SK-N-SH (cell line): ENCODE data around the gene HSPD1. TPM values are rescaled to one million over a fixed set of nuclear protein-coding genes. Genes with fewer than 3 reads are reported as not detected.

Experiments used
- CTCF ChIA-PET: fragments of 300-600, 350-600 bp; formaldehyde crosslinking; extraction: SDS; loops from one replicate; lab custom pipeline; 2021; lab: Yijun Ruan, JAX
- POLR2A ChIA-PET: fragments of 350-600 bp; sonication (Branson Sonifier 250); formaldehyde crosslinking; extraction: SDS; loops from one replicate; lab custom pipeline; 2020; ENCODE audit warnings: antibody characterized with exemption, inconsistent platforms; lab: Yijun Ruan, JAX
- DNase-seq: peaks from one replicate; pipeline ENCODE4 v3.0.0; 2012
- H2AFZ ChIP-seq: fragments of 200-600 bp; sonication (generic); 2 replicates; pipeline ENCODE4 v1.8.1; 2016; ENCODE audit warnings: antibody characterized with exemption, mild to moderate bottlenecking, low read depth
- H3F3A ChIP-seq: fragments of 200-600 bp; sonication (generic); replicated peaks from 2 replicates; pipeline ENCODE3; 2016; ENCODE audit warnings: antibody characterized with exemption, mild to moderate bottlenecking; ENCODE audit not compliant: insufficient read depth
- H3K27ac ChIP-seq, 2 experiments: fragments of 200-500 bp in 1 of 2; fragments of 200-600 bp in 1 of 2; sonication (Bioruptor generic) in 1 of 2; sonication (generic), shearing (Covaris generic) in 1 of 2; 2 replicates each; pipeline versions ENCODE4 v1.5.1 to v1.6.1; 2014 to 2016; ENCODE audit warnings: low read depth in 2 of 2, inconsistent platforms in 1 of 2, low read length in 1 of 2, mild to moderate bottlenecking in 1 of 2, mixed read lengths in 1 of 2
- H3K27me3 ChIP-seq: fragments of 200-600 bp; sonication (generic), shearing (Covaris generic); 2 replicates; pipeline ENCODE4 v1.6.1; 2016; ENCODE audit warnings: mixed run types; ENCODE audit not compliant: insufficient read depth
- H3K36me3 ChIP-seq, 2 experiments: fragments of 200-500 bp in 1 of 2; fragments of 200-600 bp in 1 of 2; sonication (Bioruptor generic) in 1 of 2; sonication (generic) in 1 of 2; replicated peaks in 1 of 2; 2 replicates each; pipeline versions ENCODE3 to v1.5.1; 2014 to 2016; ENCODE audit warnings: low read length in 1 of 2, mild to moderate bottlenecking in 1 of 2; ENCODE audit not compliant: insufficient read depth in 2 of 2, control insufficient read depth in 1 of 2
- H3K4me1 ChIP-seq, 2 experiments: fragments of 200-500 bp in 1 of 2; fragments of 200-600 bp in 1 of 2; sonication (Bioruptor generic) in 1 of 2; sonication (generic), shearing (Covaris generic) in 1 of 2; 2 replicates each; pipeline versions ENCODE4 v1.5.1 to v1.6.1; 2014 to 2016; ENCODE audit warnings: low read depth in 1 of 2, low read length in 1 of 2, mixed run types in 1 of 2; ENCODE audit not compliant: insufficient read depth in 2 of 2, control insufficient read depth in 1 of 2
- H3K4me2 ChIP-seq: fragments of 200-600 bp; sonication (generic), shearing (Covaris generic); 2 replicates; pipeline ENCODE4 v1.6.1; 2017; ENCODE audit warnings: mixed run types
- H3K4me3 ChIP-seq, 2 experiments: fragments of 200-500 bp in 1 of 2; fragments of 200-600 bp in 1 of 2; sonication (Bioruptor generic) in 1 of 2; sonication (generic), shearing (Covaris generic) in 1 of 2; 2 replicates each; pipeline versions ENCODE4 v1.5.1 to v1.8.1; 2014 to 2016; ENCODE audit warnings: low read depth in 2 of 2, inconsistent platforms in 1 of 2, low read length in 1 of 2, mild to moderate bottlenecking in 1 of 2, mixed read lengths in 1 of 2, moderate library complexity in 1 of 2
- H3K79me2 ChIP-seq: fragments of 200-600 bp; sonication (generic); 2 replicates; pipeline ENCODE4 v1.8.1; 2017; ENCODE audit warnings: mild to moderate bottlenecking; ENCODE audit not compliant: insufficient read depth
- H3K9ac ChIP-seq: fragments of 200-600 bp; sonication (generic); 2 replicates; pipeline ENCODE4 v1.6.1; 2017; ENCODE audit warnings: mixed run types
- H3K9me2 ChIP-seq: fragments of 200-600 bp; sonication (generic); 2 replicates; pipeline ENCODE4 v1.6.1; 2017; ENCODE audit warnings: mixed run types
- H3K9me3 ChIP-seq: fragments of 200-600 bp; sonication (generic); 2 replicates; pipeline ENCODE4 v1.6.1; 2017; ENCODE audit warnings: mixed run types, mild to moderate bottlenecking, moderate library complexity
- H4K20me1 ChIP-seq: fragments of 200-600 bp; sonication (generic); 2 replicates; pipeline ENCODE4 v1.6.1; 2017; ENCODE audit warnings: mild to moderate bottlenecking, mixed run types; ENCODE audit not compliant: insufficient read depth
- CHD2 ChIP-seq: fragments of 150-350 bp; IDR thresholded peaks from 2 replicates; pipeline ENCODE4 v1.6.1; 2018; ENCODE audit warnings: low read length; ENCODE audit not compliant: partially characterized antibody
- EP300 ChIP-seq, 2 experiments: IDR thresholded peaks; 2 replicates each; pipeline versions ENCODE4 v1.4.0 to v1.6.1; 2012; ENCODE audit warnings: borderline replicate concordance in 1 of 2, low read depth in 1 of 2, low read length in 1 of 2
- EZH2phosphoT487 ChIP-seq: fragments of 200-600 bp; sonication (generic); IDR thresholded peaks from 2 replicates; pipeline ENCODE4 v1.6.1; 2017; ENCODE audit warnings: low read depth, mixed run types, mild to moderate bottlenecking, antibody characterized with exemption, moderate library complexity, borderline replicate concordance
- FOXJ3 ChIP-seq: sonication (generic); formaldehyde crosslinking; IDR thresholded peaks from 2 replicates; pipeline ENCODE4 v1.5.1; 2020; ENCODE audit warnings: mild to moderate bottlenecking, missing genetic modification reagents
- FOXM1 ChIP-seq: IDR thresholded peaks from 2 replicates; pipeline ENCODE4 v1.4.0; 2012; ENCODE audit warnings: low read depth, mild to moderate bottlenecking
- GABPA ChIP-seq: IDR thresholded peaks from 2 replicates; pipeline ENCODE4 v1.4.0; 2012; ENCODE audit warnings: low read depth, mild to moderate bottlenecking
- MEF2A ChIP-seq: IDR thresholded peaks from 2 replicates; pipeline ENCODE4 v1.4.0; 2012; ENCODE audit warnings: low read depth, borderline replicate concordance
- MXI1 ChIP-seq: IDR thresholded peaks from 2 replicates; pipeline ENCODE4 v1.6.1; 2012; ENCODE audit warnings: mild to moderate bottlenecking, low read depth, low read length, improper control_type of control experiment
- NFIC ChIP-seq: IDR thresholded peaks from 2 replicates; pipeline ENCODE4 v1.4.0; 2012; ENCODE audit warnings: borderline replicate concordance
- POLR2AphosphoS5 ChIP-seq: IDR thresholded peaks from 2 replicates; pipeline ENCODE4 v1.6.1; 2012; ENCODE audit warnings: low read depth, low read length
- RFX5 ChIP-seq: IDR thresholded peaks from 2 replicates; pipeline ENCODE4 v1.6.1; 2012; ENCODE audit warnings: mild to moderate bottlenecking, improper control_type of control experiment, low read length
- RXRA ChIP-seq: IDR thresholded peaks from 2 replicates; pipeline ENCODE4 v1.4.0; 2012; ENCODE audit warnings: low read depth, mild to moderate bottlenecking, borderline replicate concordance
- TAF1 ChIP-seq: IDR thresholded peaks from 2 replicates; pipeline ENCODE4 v1.6.1; 2012; ENCODE audit warnings: low read depth, mild to moderate bottlenecking, low read length, moderate library complexity, borderline replicate concordance
- TCF12 ChIP-seq: IDR thresholded peaks from 2 replicates; pipeline ENCODE4 v1.4.0; 2012
- TEAD4 ChIP-seq: IDR thresholded peaks from 2 replicates; pipeline ENCODE4 v1.4.0; 2012; ENCODE audit warnings: mild to moderate bottlenecking, borderline replicate concordance; ENCODE audit not compliant: insufficient read depth
- USF1 ChIP-seq: IDR thresholded peaks from 2 replicates; pipeline ENCODE4 v1.4.0; 2012; ENCODE audit warnings: low read depth, borderline replicate concordance
- YY1 ChIP-seq: IDR thresholded peaks from 2 replicates; pipeline ENCODE4 v1.4.0; 2012; ENCODE audit warnings: low read depth, mild to moderate bottlenecking
- ZBTB33 ChIP-seq: IDR thresholded peaks from 2 replicates; pipeline ENCODE4 v1.4.0; 2012; ENCODE audit warnings: low read depth, borderline replicate concordance
- WGBS: methylation state at CpG from one replicate; pipeline ENCODE4 v1.1.6; 2017; ENCODE audit warnings: low lambda C conversion rate; 5-methylcytosine and 5-hydroxymethylcytosine counted together
- polyA plus RNA-seq, 3 experiments: library from polyadenylated mRNA; depleted of rRNA; stranded (reverse); fragments of >200 nt; gene quantifications; 2 replicates each; pipeline ENCODE4 v1.2.3, GENCODE V29; 2012
- TF ChIP-seq, protein P1 (sequence below): IDR thresholded peaks from 2 replicates; pipeline ENCODE4; 2012

HSPD1 gene
- polyA plus RNA-seq, 1 of the 3 experiments (the other 2 are of a cell fraction) = 212 TPM

- TF ChIP-seq TAF1 (no peak), EP300 (IDR thresholded peaks at IDR 0.05; ENCODE audit: borderline replicate concordance in 1 of 2, low read depth in 1 of 2, low read length in 1 of 2) (no peak), NFIC (peak; percentile 34)
- Histone ChIP-seq H3K9me2 (no peaks in the 10 kb centered on the region), H3K79me2 (peaks cover 93% of the 10 kb centered on the region), H3K4me3 (peak overlapping the region; percentile 71 to 92), H3K27ac (peak overlapping the region; percentile 88 to 98; a peak in 3 of 4 replicates), H3K9me3 (no peaks in the 10 kb centered on the region), H3K36me3 (peaks cover 57 to 64% of the 10 kb centered on the region in 2 experiments), H3F3A (peaks cover 13% of the 10 kb centered on the region), H3K4me1 (peaks cover 26 to 29% of the 10 kb centered on the region in 2 experiments), H3K9ac (peak overlapping the region; percentile 73), H3K4me2 (peak overlapping the region; percentile 90), H3K27me3 (no peaks in the 10 kb centered on the region), H4K20me1 (peaks cover 35% of the 10 kb centered on the region), H2AFZ (no peak overlapping the region)
- 2% methylated on average over 13 of the region's 14 CpGs for WGBS
- CTCF ChIA-PET = interaction anchor here (0.8 to 1.1 kb wide), 2 partner anchors 25 to 307 kb away, joined by 3 to 4 read pairs; no protein-coding TSS in a partner anchor
- DNase-seq = no peak
- POLR2A ChIA-PET = interaction anchor here (2.2 to 3.4 kb wide), 2 partner anchors 17 to 64 kb away, joined by 14 to 46 read pairs; partner anchors contain the start of genes MOB4 and SF3B1
Measured at GRCh38 chr2:197498235-197498936, 1.3 kb downstream of the HSPD1 start.

DNA sequence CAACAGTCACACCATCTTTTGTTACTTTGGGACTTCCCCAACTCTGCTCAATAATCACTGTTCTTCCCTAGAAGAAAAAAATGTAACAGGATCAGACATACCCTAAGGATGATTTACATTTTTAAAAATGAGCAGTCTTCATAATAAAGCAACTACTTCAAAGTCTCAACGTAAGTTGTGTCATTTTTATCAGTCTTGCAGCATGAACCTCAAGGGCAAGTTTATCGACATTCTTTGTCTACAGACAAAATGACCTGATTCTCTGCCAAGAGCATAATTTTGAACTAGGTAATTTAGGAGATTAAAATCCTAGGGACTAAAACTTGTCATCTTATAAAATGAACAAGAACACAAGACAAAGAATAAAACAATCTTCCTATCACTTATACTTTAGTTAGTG lies 2.3 kb downstream of the HSPD1 start:
- no peak for DNase-seq
- H3K27ac ChIP-seq = no peak overlapping the region; a peak in 1 of 4 replicates
- 5% methylated on average over 2 of the region's 2 CpGs for WGBS
- H3K27me3 ChIP-seq = no peaks in the 10 kb centered on the region
- peaks cover 16% of the 10 kb centered on the region for H3F3A ChIP-seq
- peaks cover 57 to 64% of the 10 kb centered on the region in 2 experiments for H3K36me3 ChIP-seq
- H3K9me2 ChIP-seq = no peaks in the 10 kb centered on the region
- H3K4me3 ChIP-seq = peak overlapping the region; percentile 71 to 92; a peak in 2 of 4 replicates
- peaks cover 35% of the 10 kb centered on the region for H4K20me1 ChIP-seq
- peak overlapping the region; percentile 73; the same call in 1 of the 2 replicates for H3K9ac ChIP-seq
- ChIA-PET CTCF (no interaction called here), POLR2A (no interaction called here)
- TF ChIP-seq POLR2AphosphoS5 (no peak), MXI1 (no peak), GABPA (no peak), NFIC (no peak), YY1 (no peak), RFX5 (no peak), EZH2phosphoT487 (no peak), CHD2 (no peak), USF1 (no peak), RXRA (no peak), EP300 (IDR thresholded peaks at IDR 0.05; ENCODE audit: borderline replicate concordance in 1 of 2, low read depth in 1 of 2, low read length in 1 of 2) (no peak), MEF2A (no peak), TEAD4 (no peak), TCF12 (no peak), TAF1 (no peak), FOXM1 (no peak), ZBTB33 (no peak), FOXJ3 (CRISPR knock-in tag) (no peak)
- TF ChIP-seq, protein P1, sequence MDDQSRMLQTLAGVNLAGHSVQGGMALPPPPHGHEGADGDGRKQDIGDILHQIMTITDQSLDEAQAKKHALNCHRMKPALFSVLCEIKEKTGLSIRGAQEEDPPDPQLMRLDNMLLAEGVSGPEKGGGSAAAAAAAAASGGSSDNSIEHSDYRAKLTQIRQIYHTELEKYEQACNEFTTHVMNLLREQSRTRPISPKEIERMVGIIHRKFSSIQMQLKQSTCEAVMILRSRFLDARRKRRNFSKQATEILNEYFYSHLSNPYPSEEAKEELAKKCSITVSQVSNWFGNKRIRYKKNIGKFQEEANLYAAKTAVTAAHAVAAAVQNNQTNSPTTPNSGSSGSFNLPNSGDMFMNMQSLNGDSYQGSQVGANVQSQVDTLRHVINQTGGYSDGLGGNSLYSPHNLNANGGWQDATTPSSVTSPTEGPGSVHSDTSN = no peak
- peaks cover 21 to 28% of the 10 kb centered on the region in 2 experiments for H3K4me1 ChIP-seq
- H3K4me2 ChIP-seq = peak overlapping the region; percentile 90
- no peaks in the 10 kb centered on the region for H3K9me3 ChIP-seq
- H3K79me2 ChIP-seq = peaks cover 92% of the 10 kb centered on the region
- H2AFZ ChIP-seq = no peak overlapping the region
